Prostate gland (tissue), 2 donors: ENCODE measurements around the gene TNNT2.

Experiments
- CTCF ChIP-seq, 4 experiments: fragments of 200-600 bp in 2 of 4; fragments of 450-650 bp in 2 of 4; sonication (generic) in 2 of 4; IDR thresholded peaks; 1 replicate in 3 of 4; 2 replicates in 1 of 4; pipeline ENCODE4 v1.5.1; 2016 to 2019; ENCODE audit warnings: antibody characterized with exemption in 4 of 4, mild to moderate bottlenecking in 2 of 4, moderate library complexity in 2 of 4
- POLR2A ChIP-seq: fragments of 450-650 bp; IDR thresholded peaks from one replicate; pipeline ENCODE4 v1.6.1; 2016; ENCODE audit warnings: antibody characterized with exemption, mild to moderate bottlenecking
- POLR2AphosphoS5 ChIP-seq: sonication (generic); formaldehyde crosslinking; IDR thresholded peaks from one replicate; pipeline ENCODE4 v1.6.1; 2017; ENCODE audit warnings: antibody characterized with exemption

GRCh38 chr1:201424146-201424545 is 46.7 kb upstream of the TNNT2 start:
- no peak for TF ChIP-seq POLR2A
- no peak for TF ChIP-seq CTCF (IDR thresholded peaks at IDR 0.05)
- no peak for TF ChIP-seq POLR2AphosphoS5
